HFFc6 (cell line): ENCODE results near the gene OCA2. TPM values are rescaled to one million over a fixed set of nuclear protein-coding genes. Genes with fewer than 3 reads are reported as not detected.

Experiments used
- DNase-seq: peaks from one replicate; pipeline ENCODE4 v3.0.0-alpha.2; 2018
- H3K27ac Mint-ChIP-seq: 2 replicates; pipeline ENCODE4 v1.8.0; 2020; ENCODE audit warnings: mild to moderate bottlenecking, mixed read lengths
- H3K27me3 Mint-ChIP-seq: 2 replicates; pipeline ENCODE4 v1.8.0; 2021; ENCODE audit warnings: mild to moderate bottlenecking, moderate library complexity, mixed read lengths; ENCODE audit not compliant: insufficient read depth
- H3K36me3 Mint-ChIP-seq: 2 replicates; pipeline ENCODE4 v1.8.0; 2021; ENCODE audit warnings: low read depth, mixed read lengths
- H3K4me1 Mint-ChIP-seq: 2 replicates; pipeline ENCODE4 v1.8.0; 2020; ENCODE audit warnings: low read depth, mixed read lengths
- H3K4me3 Mint-ChIP-seq: 2 replicates; pipeline ENCODE4 v1.8.0; 2020; ENCODE audit warnings: mild to moderate bottlenecking, moderate library complexity, mixed read lengths
- H3K9me3 Mint-ChIP-seq: 2 replicates; pipeline ENCODE4 v1.8.0; 2020; ENCODE audit warnings: mild to moderate bottlenecking, mixed read lengths
- total RNA-seq, 6 experiments: library from RNA; stranded (reverse); fragmentation: NEBNext Ultra II Directional; extraction: Animal tissue kit (Norgen Biotek cat#: 25700); gene quantifications; 2 replicates in 1 of 6; 3 replicates in 5 of 6; pipeline ENCODE4 v1.2.3, GENCODE V29; 2021
- TF ChIP-seq, protein P1 (sequence below): fragments of 200-600 bp; sonication (generic); IDR thresholded peaks from 2 replicates; pipeline ENCODE4 v1.5.0; 2021; ENCODE audit warnings: antibody characterized with exemption, mild to moderate bottlenecking

The OCA2 gene
- total RNA-seq, 6 experiments from 2014 or later, result not detected

DNA sequence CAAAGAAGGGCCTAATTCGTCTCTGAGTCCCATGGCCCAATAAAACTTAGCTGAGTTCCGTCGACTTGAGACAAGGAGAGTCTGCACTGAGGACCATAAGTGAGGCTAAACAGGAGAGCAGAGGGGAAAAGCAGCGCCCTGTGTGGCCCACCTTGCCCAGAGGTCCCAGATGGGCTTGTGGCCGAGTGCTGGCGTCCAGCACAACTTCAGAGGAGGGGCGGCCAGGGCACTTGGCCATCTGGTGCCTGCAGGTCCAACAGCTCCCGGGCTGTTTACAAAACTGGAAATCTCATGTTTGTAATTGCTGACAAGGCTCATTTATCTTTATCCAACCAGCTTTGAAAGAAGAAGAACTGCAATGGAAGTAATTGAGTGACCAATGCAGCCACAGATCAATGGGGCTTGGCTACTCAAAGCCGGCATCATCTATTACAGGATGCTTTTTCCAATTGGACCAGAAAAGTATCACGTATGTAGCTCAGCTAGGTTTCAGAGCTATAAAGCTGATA lies 306.3 kb downstream of the OCA2 start:
- Mint-ChIP-seq H3K27me3 (peaks cover 4% of the 10 kb centered on the region; the same call in 1 of the 2 replicates), H3K36me3 (no peaks in the 10 kb centered on the region), H3K27ac (no peak overlapping the region), H3K4me3 (no peak overlapping the region), H3K4me1 (no peaks in the 10 kb centered on the region; the same call in 1 of the 2 replicates), H3K9me3 (peaks cover 50% of the 10 kb centered on the region; the same call in 1 of the 2 replicates)
- TF ChIP-seq, protein P1, sequence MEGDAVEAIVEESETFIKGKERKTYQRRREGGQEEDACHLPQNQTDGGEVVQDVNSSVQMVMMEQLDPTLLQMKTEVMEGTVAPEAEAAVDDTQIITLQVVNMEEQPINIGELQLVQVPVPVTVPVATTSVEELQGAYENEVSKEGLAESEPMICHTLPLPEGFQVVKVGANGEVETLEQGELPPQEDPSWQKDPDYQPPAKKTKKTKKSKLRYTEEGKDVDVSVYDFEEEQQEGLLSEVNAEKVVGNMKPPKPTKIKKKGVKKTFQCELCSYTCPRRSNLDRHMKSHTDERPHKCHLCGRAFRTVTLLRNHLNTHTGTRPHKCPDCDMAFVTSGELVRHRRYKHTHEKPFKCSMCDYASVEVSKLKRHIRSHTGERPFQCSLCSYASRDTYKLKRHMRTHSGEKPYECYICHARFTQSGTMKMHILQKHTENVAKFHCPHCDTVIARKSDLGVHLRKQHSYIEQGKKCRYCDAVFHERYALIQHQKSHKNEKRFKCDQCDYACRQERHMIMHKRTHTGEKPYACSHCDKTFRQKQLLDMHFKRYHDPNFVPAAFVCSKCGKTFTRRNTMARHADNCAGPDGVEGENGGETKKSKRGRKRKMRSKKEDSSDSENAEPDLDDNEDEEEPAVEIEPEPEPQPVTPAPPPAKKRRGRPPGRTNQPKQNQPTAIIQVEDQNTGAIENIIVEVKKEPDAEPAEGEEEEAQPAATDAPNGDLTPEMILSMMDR, result no peak
- no peak for DNase-seq

DNA sequence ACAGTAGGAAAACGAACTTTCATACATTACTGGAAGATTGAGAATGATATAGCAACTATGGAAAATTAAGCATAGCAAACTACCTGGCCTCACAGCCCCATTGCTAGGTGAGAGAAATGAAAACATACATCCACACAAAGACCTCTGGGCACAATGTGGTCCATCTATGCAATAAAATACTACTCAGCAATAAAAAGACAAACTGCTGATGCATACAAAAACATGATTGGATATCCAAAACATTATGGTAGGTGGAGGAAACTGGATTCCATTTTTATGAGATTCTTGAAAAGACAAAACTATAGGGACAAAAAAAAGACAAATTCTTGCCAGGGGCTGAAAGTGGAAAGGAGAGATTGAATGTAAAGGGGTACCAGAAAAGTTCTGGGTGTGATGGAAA lies 308.8 kb downstream of the OCA2 start:
- Mint-ChIP-seq H3K9me3 (peaks cover 33% of the 10 kb centered on the region; the same call in 1 of the 2 replicates), H3K36me3 (no peaks in the 10 kb centered on the region), H3K4me3 (no peak overlapping the region), H3K27ac (no peak overlapping the region), H3K27me3 (no peaks in the 10 kb centered on the region; the same call in 1 of the 2 replicates), H3K4me1 (no peaks in the 10 kb centered on the region)
- TF ChIP-seq, protein P1, result no peak
- no peak for DNase-seq

DNA sequence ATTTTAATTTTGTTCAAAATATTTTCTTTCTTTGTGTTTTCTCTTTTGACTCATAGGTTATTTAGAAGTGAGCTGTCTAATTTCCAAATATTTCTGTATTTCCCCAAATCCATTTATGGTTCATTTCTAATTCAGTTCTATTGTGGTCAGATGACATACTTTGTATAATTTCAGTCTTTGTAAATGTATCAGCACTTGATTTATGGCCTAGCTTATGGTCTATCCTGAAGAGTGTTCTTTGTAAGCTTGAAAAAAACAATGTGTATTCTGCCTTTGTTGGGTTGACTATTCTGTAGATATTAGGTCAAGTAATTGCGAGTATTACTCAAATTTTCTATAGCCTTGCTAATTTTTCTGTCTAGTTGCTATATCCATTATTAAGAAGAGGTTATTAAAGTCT lies 311.2 kb downstream of the OCA2 start:
- peaks cover 1% of the 10 kb centered on the region for H3K27me3 Mint-ChIP-seq
- H3K27ac Mint-ChIP-seq, result no peak overlapping the region
- no peak for DNase-seq
- H3K9me3 Mint-ChIP-seq, result peaks cover 35% of the 10 kb centered on the region; the same call in 1 of the 2 replicates
- H3K4me1 Mint-ChIP-seq, result no peaks in the 10 kb centered on the region
- TF ChIP-seq, protein P1, result no peak
- no peaks in the 10 kb centered on the region for H3K36me3 Mint-ChIP-seq
- H3K4me3 Mint-ChIP-seq, result no peak overlapping the region

DNA sequence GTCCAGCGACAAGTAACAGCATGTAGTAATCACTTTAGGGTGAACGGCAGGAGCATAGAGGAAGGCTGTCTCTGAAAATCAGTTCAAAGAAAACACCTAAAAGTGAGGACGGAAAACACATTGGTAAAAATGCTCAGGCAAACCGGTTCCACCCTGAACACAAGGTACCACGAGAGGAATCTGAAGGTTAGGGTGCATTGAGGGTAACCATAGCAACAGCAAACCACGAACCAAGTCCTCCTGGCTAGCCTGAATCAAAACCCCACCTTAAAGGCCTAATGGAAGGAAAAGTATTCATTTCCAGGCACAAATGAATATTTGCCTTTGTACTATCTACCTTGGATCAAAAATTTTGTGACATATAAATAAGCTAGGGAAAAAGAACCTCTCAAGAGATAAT lies 315.0 kb downstream of the OCA2 start:
- Mint-ChIP-seq H3K36me3 (no peaks in the 10 kb centered on the region), H3K9me3 (peaks cover 26% of the 10 kb centered on the region; the same call in 1 of the 2 replicates), H3K4me1 (no peaks in the 10 kb centered on the region), H3K4me3 (no peak overlapping the region), H3K27ac (no peak overlapping the region), H3K27me3 (peaks cover 2% of the 10 kb centered on the region)
- TF ChIP-seq, protein P1, result no peak
- DNase-seq, result no peak

DNA sequence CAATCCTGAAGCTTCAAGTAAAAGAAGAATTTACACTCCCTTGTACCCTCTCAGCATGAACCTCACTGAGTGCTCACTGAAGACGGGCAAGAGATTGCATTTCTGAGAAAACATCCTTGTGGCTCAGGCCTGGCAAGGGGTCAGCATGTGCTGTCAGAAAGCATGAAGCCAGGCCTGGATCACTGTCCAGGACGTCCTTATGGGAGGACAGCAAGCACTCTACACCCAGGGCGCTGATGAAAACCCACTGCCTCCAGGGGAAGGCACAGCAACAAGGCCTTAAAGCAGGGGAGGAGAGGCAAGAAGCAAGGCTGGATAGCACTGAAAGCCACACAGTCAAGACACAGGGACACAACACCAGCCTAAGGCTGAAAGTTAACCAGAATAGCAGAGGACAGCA lies 315.4 kb downstream of the OCA2 start:
- DNase-seq, result no peak
- H3K36me3 Mint-ChIP-seq, result no peaks in the 10 kb centered on the region

More for the DNA sequence above, 315.4 kb downstream of the OCA2 start:
- H3K9me3 Mint-ChIP-seq, result peaks cover 26% of the 10 kb centered on the region; the same call in 1 of the 2 replicates
- TF ChIP-seq, protein P1, result no peak
- H3K27me3 Mint-ChIP-seq, result peaks cover 2% of the 10 kb centered on the region
- H3K27ac Mint-ChIP-seq, result no peak overlapping the region
- no peaks in the 10 kb centered on the region for H3K4me1 Mint-ChIP-seq
- H3K4me3 Mint-ChIP-seq, result no peak overlapping the region
